ENCODE data around the gene HOXB7.

Gene HOXB7

DNA sequence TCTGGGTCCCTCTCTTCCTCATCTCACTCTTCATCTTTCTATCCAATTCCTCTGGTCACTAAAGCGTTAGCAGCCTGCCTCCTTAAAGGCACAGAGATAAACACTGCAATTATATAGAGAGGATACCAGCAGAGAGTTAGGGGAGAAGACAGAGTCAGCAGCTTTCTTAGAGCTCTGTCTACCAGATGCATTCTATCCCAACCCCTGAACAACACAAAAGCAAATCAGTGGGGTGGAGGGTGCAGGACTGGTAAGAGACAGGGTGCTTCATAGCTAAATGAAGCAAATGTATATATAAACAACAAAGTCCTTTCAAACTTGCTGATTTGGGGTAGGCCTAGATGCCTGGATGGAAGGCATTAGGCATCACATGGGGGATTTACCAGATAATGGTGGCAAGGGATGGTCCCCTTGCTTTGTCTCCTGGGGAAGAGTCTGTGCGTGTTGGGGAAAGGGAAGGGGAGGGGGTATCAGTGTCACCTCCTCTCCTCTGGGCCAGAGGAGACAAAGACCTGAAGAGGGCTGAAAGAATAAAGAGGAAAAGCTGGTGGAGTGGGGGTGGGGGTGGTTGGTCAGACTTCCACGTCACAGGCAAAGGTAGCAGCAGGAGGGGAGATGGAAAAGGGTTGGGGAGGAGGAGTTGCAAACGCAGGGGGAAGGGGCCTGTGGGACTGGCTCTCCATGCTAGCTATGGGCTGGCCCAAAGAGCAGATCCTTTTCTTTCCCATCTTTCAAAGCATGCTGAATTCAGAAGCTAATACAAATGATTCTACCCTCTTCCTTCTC, 44.7 kb downstream of the HOXB7 start:
- TF ChIP-seq, protein P1, sequence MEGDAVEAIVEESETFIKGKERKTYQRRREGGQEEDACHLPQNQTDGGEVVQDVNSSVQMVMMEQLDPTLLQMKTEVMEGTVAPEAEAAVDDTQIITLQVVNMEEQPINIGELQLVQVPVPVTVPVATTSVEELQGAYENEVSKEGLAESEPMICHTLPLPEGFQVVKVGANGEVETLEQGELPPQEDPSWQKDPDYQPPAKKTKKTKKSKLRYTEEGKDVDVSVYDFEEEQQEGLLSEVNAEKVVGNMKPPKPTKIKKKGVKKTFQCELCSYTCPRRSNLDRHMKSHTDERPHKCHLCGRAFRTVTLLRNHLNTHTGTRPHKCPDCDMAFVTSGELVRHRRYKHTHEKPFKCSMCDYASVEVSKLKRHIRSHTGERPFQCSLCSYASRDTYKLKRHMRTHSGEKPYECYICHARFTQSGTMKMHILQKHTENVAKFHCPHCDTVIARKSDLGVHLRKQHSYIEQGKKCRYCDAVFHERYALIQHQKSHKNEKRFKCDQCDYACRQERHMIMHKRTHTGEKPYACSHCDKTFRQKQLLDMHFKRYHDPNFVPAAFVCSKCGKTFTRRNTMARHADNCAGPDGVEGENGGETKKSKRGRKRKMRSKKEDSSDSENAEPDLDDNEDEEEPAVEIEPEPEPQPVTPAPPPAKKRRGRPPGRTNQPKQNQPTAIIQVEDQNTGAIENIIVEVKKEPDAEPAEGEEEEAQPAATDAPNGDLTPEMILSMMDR (IDR thresholded peaks at IDR 0.05; ENCODE audit: control extremely low read depth, extremely low read depth, low read depth, missing control alignments): no peak
- ChIA-PET CTCF (interaction anchor here (0.9 kb wide), 1 partner anchor 9 kb away, joined by 3 read pairs; no protein-coding TSS in a partner anchor), POLR2A (no interaction called here)
- no peak for DNase-seq (ENCODE audit: extremely low spot score)

DNA sequence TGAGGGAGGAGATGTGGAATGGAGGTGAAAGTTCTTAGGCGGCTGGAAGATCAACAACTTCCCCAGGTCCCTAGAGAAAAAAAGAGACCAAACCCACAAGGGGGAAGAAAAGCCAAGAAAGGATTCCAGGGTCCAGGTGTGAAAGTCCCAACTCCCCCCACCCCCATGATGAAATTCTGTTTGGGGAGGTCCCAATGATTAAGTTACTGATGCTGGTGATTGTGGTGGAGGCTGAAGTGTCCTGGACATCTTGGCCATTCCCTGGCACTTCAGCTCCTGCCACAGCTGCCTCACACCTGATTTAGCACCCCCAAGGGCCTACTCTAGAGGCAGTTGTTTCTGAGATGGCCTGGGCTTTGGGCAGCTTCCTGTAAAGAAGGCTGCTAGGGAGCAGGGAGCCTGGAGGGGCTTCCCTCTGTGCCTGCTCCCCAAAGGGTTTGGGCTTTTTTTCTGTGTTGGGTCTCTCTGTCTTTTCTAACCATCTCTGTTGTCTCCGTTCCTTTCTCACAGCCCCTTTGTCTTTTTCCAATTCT, 45.7 kb downstream of the HOXB7 start:
- CTCF ChIA-PET: no interaction called here
- TF ChIP-seq, protein P1 (IDR thresholded peaks at IDR 0.05; ENCODE audit: control extremely low read depth, extremely low read depth, low read depth, missing control alignments): no peak
- POLR2A ChIA-PET: no interaction called here
- DNase-seq (ENCODE audit: extremely low spot score): no peak

DNA sequence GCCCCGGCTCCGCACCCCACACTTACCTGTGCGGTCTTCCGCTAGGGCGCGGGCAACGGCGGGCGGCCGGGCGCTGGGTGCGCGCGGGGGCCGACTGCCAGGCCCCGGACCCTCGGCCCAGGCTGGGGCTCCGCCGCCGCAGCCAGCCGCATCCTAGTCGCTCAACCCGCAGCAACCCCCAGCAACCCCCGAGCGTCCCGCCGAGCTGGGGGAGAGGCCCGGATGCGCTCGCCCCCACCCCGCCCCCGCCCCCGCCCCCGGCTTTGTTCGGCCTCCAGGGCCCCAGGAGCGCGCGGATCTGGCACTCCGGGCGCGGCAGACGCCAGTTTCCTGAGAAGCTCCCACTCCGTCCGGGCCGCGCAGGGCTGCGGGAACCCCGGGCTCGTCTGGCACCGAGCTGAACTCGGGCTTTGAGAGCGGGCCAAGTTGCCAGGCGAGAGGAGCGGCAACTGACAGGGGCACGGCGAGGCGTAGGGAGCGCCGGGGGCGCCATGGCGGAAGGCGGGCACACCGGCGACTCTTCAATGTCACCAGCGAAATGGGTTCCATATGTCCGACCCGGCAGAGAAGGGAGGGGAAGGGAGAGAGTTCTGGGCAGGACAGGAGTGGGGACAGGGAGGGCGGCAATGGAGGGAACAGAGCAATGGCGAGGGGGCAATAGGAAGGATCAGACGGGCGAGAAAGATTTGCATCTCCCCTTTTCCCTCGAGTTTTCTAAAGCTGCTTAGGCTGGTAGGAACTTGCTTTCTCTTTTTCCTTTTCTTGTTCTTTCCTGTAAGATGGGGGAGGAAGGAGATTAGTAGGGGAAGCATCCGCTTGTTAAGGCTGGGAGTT, 46.4 kb downstream of the HOXB7 start:
- POLR2A ChIA-PET: no interaction called here
- CTCF ChIA-PET: interaction anchor here (1.2 kb wide), 1 partner anchor 29 kb away, joined by 3 read pairs; the partner anchor contains the start of gene HOXB5
- DNase-seq (ENCODE audit: extremely low spot score): no peak

DNA sequence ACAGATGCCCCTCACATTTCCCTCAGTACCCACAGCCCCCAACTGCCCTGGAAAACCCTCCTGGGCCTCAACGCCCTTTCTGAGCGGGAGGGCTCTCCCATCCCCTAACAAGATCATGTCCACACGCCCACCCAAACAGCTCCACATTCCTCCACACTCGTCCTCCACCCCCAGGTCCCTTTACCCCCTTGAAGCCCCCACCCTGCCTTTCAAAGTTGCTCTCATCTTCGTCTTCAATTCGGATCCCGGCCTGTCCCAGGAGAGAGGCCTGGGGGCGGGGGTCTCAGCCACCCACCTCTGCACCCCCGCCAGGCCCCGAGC, 47.0 kb downstream of the HOXB7 start:
- DNase-seq (ENCODE audit: extremely low spot score): no peak
- TF ChIP-seq, protein P1 (IDR thresholded peaks at IDR 0.05; ENCODE audit: control extremely low read depth, extremely low read depth, low read depth, missing control alignments): no peak
- POLR2A ChIA-PET: no interaction called here
- CTCF ChIA-PET: interaction anchor here (0.9 to 1.2 kb wide), 2 partner anchors 24 to 29 kb away, joined by 3 read pairs; partner anchors contain the start of gene HOXB5

More for the DNA sequence above, 46.4 kb downstream of the HOXB7 start:
- TF ChIP-seq, protein P1 (IDR thresholded peaks at IDR 0.05; ENCODE audit: control extremely low read depth, extremely low read depth, low read depth, missing control alignments): no peak

DNA sequence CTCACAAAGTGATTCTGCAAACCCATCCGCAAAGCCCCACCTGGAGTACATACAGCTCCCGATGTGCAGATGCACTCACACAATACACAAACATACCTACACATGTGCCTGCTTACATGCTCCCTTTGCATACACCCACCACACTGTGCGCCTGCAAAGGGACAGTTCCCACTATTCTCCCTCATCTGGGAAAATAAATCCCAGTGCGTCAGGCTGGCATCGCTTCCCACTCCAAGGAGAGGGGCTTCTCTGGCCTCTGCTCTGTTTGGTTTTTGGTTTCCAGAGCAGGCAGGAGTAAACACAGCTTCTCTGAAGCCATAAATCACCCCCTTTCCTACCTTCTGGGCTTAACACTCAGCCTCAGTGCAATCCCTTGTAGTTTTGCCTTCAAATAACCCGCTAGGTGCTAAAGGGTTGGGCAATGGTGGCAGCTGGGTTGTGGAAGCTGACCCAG, 47.4 kb downstream of the HOXB7 start:
- ChIA-PET POLR2A (no interaction called here), CTCF (interaction anchor here (0.9 to 1.2 kb wide), 2 partner anchors 24 to 30 kb away, joined by 3 read pairs; partner anchors contain the start of gene HOXB5)
- no peak for DNase-seq (ENCODE audit: extremely low spot score)
- TF ChIP-seq, protein P1 (IDR thresholded peaks at IDR 0.05; ENCODE audit: control extremely low read depth, extremely low read depth, low read depth, missing control alignments): no peak

DNA sequence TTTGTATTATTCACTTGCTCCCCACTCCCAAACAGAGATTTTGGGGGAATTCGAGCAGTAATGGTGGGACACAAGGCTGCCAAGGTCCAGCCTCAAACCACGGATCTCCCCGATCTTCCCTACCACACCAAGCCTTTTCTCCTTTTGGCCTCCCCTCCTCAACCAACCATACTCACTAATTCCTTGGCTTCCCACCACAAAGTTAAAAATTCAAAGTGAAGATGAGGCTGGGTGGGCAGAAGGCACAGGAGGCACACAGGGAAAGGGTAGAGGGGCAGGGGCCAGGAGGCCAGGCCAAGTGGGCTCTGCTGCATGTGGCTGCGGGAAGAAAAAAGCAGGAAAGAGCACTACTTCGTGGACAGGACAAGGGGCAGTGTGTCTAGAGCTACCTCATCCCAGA, 47.9 kb downstream of the HOXB7 start:
- ChIA-PET POLR2A (no interaction called here), CTCF (interaction anchor here (0.8 to 1.2 kb wide), 3 partner anchors 9 to 30 kb away, joined by 3 read pairs; partner anchors contain the start of gene HOXB5)
- TF ChIP-seq, protein P1 (IDR thresholded peaks at IDR 0.05; ENCODE audit: control extremely low read depth, extremely low read depth, low read depth, missing control alignments): no peak
- DNase-seq (ENCODE audit: extremely low spot score): no peak
